AG04449 (cell line): ENCODE results near the gene MAGI1.

Experiments used
- CTCF ChIA-PET: fragments of 350-600 bp; formaldehyde crosslinking; extraction: SDS; loops from one replicate; lab custom pipeline; 2021; ENCODE audit warnings: antibody characterized with exemption; lab: Yijun Ruan, JAX
- POLR2A ChIA-PET: fragments of 400-600, 350-600 bp; formaldehyde crosslinking; extraction: SDS; loops from one replicate; lab custom pipeline; 2020; ENCODE audit warnings: antibody characterized with exemption, inconsistent platforms; lab: Yijun Ruan, JAX
- DNase-seq: peaks from one replicate; pipeline ENCODE4 v3.0.0-alpha.2; 2010; ENCODE audit warnings: low read depth, low spot score
- H3K4me3 ChIP-seq: 2 replicates; pipeline ENCODE4 v1.5.1; 2011; ENCODE audit warnings: low read depth, mild to moderate bottlenecking, control low read depth, low read length
- TF ChIP-seq, protein P1 (sequence below): IDR thresholded peaks from one replicate; pipeline ENCODE4 v1.5.1; 2011; ENCODE audit warnings: mild to moderate bottlenecking, moderate library complexity, low read length, control low read depth, inconsistent platforms; ENCODE audit not compliant: insufficient read depth; ENCODE audit errors: missing control alignments

The MAGI1 gene

DNA sequence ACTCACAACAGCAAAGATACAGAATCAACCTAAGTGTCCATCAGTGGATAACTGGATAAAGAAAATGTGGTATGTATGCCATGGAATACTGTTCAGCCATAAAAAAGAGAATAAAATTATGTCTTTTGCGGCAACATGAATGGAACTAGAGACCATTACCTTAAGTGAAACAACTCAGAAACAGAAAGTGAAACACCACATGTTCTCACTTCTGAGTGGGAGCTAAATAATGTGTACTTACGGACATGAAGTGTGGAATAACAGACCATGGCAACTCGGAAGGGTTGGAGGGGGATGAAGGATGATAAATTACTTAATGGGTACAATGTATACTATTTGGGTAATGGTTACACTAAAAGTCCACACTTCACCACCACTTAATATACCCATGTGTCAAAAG lies 600.6 kb downstream of the MAGI1 start:
- no peak for DNase-seq
- H3K4me3 ChIP-seq, result no peak overlapping the region
- ChIA-PET CTCF (interaction anchor here (0.8 to 4.8 kb wide), 11 partner anchors 8 to 758 kb away, joined by 3 to 52 read pairs (median 21); no protein-coding TSS in a partner anchor), POLR2A (no interaction called here)
- TF ChIP-seq, protein P1, sequence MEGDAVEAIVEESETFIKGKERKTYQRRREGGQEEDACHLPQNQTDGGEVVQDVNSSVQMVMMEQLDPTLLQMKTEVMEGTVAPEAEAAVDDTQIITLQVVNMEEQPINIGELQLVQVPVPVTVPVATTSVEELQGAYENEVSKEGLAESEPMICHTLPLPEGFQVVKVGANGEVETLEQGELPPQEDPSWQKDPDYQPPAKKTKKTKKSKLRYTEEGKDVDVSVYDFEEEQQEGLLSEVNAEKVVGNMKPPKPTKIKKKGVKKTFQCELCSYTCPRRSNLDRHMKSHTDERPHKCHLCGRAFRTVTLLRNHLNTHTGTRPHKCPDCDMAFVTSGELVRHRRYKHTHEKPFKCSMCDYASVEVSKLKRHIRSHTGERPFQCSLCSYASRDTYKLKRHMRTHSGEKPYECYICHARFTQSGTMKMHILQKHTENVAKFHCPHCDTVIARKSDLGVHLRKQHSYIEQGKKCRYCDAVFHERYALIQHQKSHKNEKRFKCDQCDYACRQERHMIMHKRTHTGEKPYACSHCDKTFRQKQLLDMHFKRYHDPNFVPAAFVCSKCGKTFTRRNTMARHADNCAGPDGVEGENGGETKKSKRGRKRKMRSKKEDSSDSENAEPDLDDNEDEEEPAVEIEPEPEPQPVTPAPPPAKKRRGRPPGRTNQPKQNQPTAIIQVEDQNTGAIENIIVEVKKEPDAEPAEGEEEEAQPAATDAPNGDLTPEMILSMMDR, result no peak

DNA sequence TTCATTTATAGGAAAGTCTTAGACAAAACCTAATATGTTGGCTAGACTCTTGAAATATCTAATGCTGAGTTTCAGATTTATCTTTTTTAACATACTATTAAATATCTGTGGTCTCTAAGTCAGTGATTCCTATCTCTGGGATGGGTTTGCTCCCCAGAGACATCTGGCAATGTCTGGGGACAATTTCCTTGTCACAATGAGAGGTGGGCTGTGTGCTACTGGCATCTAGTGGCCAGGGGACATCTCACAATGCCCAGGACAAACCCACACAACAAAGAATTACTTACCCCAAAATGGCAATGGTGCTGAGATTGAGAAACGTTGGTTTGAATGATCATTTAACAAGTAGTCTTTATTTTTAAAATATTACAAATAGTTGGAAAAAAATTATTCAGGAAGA lies 602.1 kb downstream of the MAGI1 start:
- TF ChIP-seq, protein P1, result no peak
- CTCF ChIA-PET, result interaction anchor here (0.7 to 4.2 kb wide), 3 partner anchors 10 to 295 kb away, joined by 4 to 48 read pairs (median 5); no protein-coding TSS in a partner anchor
- no peak overlapping the region for H3K4me3 ChIP-seq
- DNase-seq, result no peak
- POLR2A ChIA-PET, result no interaction called here

DNA sequence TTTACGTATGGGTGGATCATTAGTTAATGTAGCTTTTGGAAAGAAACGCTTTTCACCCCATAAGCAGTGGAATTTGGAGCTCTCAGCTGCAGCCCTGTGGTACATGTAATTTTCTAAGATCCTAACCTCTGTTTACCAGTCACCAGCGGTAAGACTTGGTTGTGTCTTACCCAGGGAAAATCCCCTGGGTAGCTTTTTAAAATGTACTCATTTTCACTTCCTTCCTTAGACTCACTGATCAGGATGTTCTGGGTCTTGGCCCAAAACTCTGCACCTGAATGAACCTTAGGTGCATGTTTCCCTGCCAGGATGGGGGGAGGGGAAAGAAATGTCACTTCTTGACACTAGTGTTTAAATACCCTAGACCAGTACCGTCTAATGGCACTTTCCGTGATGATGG lies 605.2 kb downstream of the MAGI1 start:
- CTCF ChIA-PET, result interaction anchor here (1.1 to 2.1 kb wide), 3 partner anchors 23 to 903 kb away, joined by 3 to 7 read pairs (median 3); no protein-coding TSS in a partner anchor
- DNase-seq, result no peak
- TF ChIP-seq, protein P1, result no peak
- POLR2A ChIA-PET, result no interaction called here
- H3K4me3 ChIP-seq, result no peak overlapping the region

DNA sequence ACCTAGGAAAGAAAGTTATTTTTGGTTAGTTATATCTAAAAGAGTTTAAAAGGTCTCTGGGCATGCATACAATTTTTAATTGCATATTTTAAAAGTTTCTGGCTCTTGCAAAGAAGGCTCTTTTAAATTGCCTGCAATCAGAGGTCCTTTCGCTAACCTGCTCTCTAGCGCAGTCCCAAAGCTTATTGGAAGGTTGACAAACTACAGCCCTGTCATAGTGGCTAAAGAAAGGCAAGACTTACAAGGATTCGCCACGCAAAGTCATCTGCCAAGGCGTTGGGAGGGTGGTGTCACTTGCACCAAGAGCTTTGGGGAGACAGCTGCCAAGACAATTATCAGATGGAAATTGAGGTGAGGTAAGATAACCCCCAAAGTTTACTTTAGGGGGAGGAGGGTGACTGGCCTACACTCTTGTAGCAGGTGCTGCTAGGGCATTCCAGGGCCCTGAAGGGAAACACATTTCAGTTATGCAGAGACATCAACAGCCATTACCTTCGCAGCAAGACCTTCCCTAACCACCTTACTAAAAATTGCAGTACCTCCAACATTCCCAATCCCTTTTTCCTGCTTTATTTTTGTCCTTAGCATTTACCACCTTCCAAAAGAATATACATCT lies 606.2 kb downstream of the MAGI1 start:
- CTCF ChIA-PET, result interaction anchor here (0.6 to 1.6 kb wide), 4 partner anchors 15 to 902 kb away, joined by 3 to 4 read pairs (median 3); no protein-coding TSS in a partner anchor

DNA sequence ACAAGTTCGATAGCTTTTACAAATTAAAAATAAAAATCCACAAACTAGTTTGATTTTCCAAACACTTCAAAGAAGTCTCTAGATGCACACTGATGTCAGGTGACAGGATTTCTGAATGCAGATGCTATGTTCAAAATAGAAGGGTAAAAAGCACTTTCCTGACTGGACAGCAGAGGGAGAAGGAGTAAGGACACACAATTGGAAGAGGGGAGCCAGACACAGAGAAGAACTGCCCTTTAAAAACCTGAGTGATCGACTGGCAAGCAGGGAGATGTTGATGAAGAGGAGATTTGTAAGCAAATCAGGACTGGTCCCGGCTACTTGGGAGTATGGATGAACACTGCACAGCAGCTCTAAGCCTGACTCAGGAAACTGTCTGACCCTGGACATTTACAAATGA lies 612.8 kb downstream of the MAGI1 start:
- POLR2A ChIA-PET, result no interaction called here
- DNase-seq, result no peak
- TF ChIP-seq, protein P1, result peak; percentile 49
- CTCF ChIA-PET, result interaction anchor here (0.6 to 6.1 kb wide), 12 partner anchors 8 to 895 kb away, joined by 3 to 48 read pairs (median 3); no protein-coding TSS in a partner anchor
- no peak overlapping the region for H3K4me3 ChIP-seq

More for the DNA sequence above, 606.2 kb downstream of the MAGI1 start:
- DNase-seq, result no peak
- TF ChIP-seq, protein P1, result no peak
- no peak overlapping the region for H3K4me3 ChIP-seq
- POLR2A ChIA-PET, result no interaction called here

DNA sequence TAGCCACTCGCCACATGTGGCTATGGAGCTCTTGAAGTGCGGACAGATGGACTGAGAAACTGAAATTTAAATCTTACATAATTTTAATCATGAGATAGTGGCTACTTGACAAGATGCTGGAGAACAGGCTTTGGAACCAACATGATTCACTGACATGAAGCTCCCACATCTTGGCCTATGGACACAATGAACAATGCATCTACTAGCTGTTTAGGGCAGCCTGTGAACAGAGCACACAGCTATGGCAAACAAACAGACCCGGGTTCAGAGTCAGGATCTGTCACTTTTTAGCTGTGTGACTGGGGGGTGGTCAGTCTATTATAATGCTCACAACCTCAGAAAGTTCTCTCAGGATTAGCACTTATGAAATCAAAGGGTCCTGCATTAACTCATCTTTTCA lies 616.6 kb downstream of the MAGI1 start:
- ChIA-PET POLR2A (no interaction called here), CTCF (interaction anchor here (1.3 to 1.6 kb wide), 2 partner anchors 17 to 251 kb away, joined by 3 to 4 read pairs; no protein-coding TSS in a partner anchor)
- no peak overlapping the region for H3K4me3 ChIP-seq
- no peak for DNase-seq
- TF ChIP-seq, protein P1, result no peak
